ENCODE measurements around the gene ODF4. TPM values are rescaled to one million over a fixed set of nuclear protein-coding genes. Genes with fewer than 3 reads are reported as not detected.
A peak's percentile ranks its signal among the peaks of the same experiment; 100 is the strongest.

Gene ODF4
- total and polyA plus RNA-seq, 10 of the 15 experiments (the other 5 are each of a cell fraction or from before 2014, with no cell fraction given), result not detected

DNA sequence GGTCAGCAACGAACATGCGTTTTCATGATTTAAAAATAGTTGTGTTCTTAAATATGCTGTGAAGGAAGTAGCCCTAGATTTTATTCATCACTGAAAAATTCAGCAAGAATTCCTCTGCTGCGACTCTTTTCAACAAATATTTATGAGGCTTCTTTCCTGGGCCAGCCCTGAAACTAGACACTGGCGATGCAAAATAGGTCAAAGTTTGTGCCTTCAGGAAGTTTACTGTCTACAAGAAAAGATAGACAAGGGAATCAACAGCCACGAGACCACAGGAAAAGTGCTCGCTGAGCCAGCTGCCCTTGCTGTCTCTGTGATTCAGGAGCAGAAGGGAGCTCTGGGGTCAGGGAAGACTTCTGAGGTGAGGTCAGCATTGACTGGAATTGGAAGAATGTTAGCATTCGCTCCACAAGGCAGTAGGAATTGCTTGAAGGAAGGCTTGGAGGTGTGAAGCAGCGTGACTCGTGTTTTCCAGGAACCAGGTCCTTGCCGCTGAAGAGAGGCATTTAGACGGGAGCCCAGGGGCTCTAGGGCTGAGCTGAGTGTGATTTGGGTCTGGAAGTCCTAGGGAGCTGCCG, 45.2 kb downstream of the ODF4 start:
- no peak overlapping the region for H3K9ac ChIP-seq (ENCODE audit: control insufficient read depth, insufficient read depth, low read length)
- peaks cover 38% of the 10 kb centered on the region for H3K79me2 ChIP-seq (ENCODE audit: control insufficient read depth, insufficient read depth, low read length)
- H3K4me3 ChIP-seq, result no peak overlapping the region
- H4K20me1 ChIP-seq (ENCODE audit: control insufficient read depth, insufficient read depth), result peaks cover 6% of the 10 kb centered on the region; the same call in 1 of the 2 replicates
- no peak for FAIRE-seq
- no peak for DNase-seq (ENCODE audit: low read depth, low spot score)
- in situ Hi-C loops (cut with MboI) (no loop called here), intact Hi-C loops (cut with micrococcal nuclease; ENCODE audit: unreplicated experiment) (loop anchor here (10.0 kb wide), 1 partner anchor 360 kb away; the partner anchor contains the start of gene CCDC42)
- no TSS peak for BruUV-seq (replicated peaks)
- ChIA-PET SMC1A (ENCODE audit: uncharacterized antibody, unreplicated experiment) (no interaction called here), POLR2A (interaction anchor here (1.7 kb wide), 1 partner anchor 9 kb away, joined by 5 read pairs; the partner anchor contains the start of gene KRABD2), RAD21 (ENCODE audit: unreplicated experiment) (interaction anchor here (0.5 to 3.1 kb wide), 2 partner anchors 48 to 361 kb away, joined by 3 to 8 read pairs; no protein-coding TSS in a partner anchor), CTCF (interaction anchor here (0.7 to 3.1 kb wide), 3 partner anchors 12 to 514 kb away, joined by 3 to 21 read pairs (median 3); no protein-coding TSS in a partner anchor)
- H3K9me3 ChIP-seq (replicated peaks; ENCODE audit: control insufficient read depth, insufficient read depth, low read length), result no peaks in the 10 kb centered on the region
- WGBS (ENCODE audit: insufficient coverage, insufficient replicate concordance, low lambda C conversion rate, missing lambda C conversion rate), result 89% methylated on average over 12 of the region's 12 CpGs
- H2AFZ ChIP-seq (ENCODE audit: control insufficient read depth, low read depth, low read length), result no peak overlapping the region
- H3K4me2 ChIP-seq (ENCODE audit: control insufficient read depth, insufficient read depth), result peak overlapping the region; percentile 52; the same call in 1 of the 2 replicates
- H3K36me3 ChIP-seq (ENCODE audit: control insufficient read depth in 2 of 2, insufficient read depth in 2 of 2, low read length in 1 of 2), result peaks cover 6 to 11% of the 10 kb centered on the region in 2 experiments
- no peaks in the 10 kb centered on the region; the same call in 1 of the 2 replicates for H3K4me1 ChIP-seq (ENCODE audit: control insufficient read depth, insufficient read depth, low read length)
- no peak for ATAC-seq
- TF ChIP-seq RBBP5 (conservative IDR thresholded peaks at IDR 0.05), result no peak
- no peak for TF ChIP-seq KLF5 (IDR thresholded peaks at IDR 0.05; ENCODE audit: partially characterized antibody)
- TF ChIP-seq YBX1 (IDR thresholded peaks at IDR 0.05), result no peak
- no peak for TF ChIP-seq STAT3 (IDR thresholded peaks at IDR 0.05; ENCODE audit: low read depth, low read length)
- TF ChIP-seq BCLAF1 (IDR thresholded peaks at IDR 0.05), result no peak
- no peak for TF ChIP-seq MAX (IDR thresholded peaks at IDR 0.05; ENCODE audit: low read depth, low read length)
- TF ChIP-seq, protein P1, sequence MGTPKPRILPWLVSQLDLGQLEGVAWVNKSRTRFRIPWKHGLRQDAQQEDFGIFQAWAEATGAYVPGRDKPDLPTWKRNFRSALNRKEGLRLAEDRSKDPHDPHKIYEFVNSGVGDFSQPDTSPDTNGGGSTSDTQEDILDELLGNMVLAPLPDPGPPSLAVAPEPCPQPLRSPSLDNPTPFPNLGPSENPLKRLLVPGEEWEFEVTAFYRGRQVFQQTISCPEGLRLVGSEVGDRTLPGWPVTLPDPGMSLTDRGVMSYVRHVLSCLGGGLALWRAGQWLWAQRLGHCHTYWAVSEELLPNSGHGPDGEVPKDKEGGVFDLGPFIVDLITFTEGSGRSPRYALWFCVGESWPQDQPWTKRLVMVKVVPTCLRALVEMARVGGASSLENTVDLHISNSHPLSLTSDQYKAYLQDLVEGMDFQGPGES (IDR thresholded peaks at IDR 0.05), result no peak
- TF ChIP-seq POLR2AphosphoS5 (IDR thresholded peaks at IDR 0.05; ENCODE audit: low read length), result no peak
- TF ChIP-seq NFYA (IDR thresholded peaks at IDR 0.05; ENCODE audit: borderline replicate concordance, low read depth, low read length), result no peak
- no peak for TF ChIP-seq CEBPB (IDR thresholded peaks at IDR 0.05; ENCODE audit: borderline replicate concordance in 1 of 2, low read depth in 2 of 2, low read length in 2 of 2)
- TF ChIP-seq, protein P2, sequence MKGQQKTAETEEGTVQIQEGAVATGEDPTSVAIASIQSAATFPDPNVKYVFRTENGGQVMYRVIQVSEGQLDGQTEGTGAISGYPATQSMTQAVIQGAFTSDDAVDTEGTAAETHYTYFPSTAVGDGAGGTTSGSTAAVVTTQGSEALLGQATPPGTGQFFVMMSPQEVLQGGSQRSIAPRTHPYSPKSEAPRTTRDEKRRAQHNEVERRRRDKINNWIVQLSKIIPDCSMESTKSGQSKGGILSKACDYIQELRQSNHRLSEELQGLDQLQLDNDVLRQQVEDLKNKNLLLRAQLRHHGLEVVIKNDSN (IDR thresholded peaks at IDR 0.05; ENCODE audit: borderline replicate concordance, extremely low read length, insufficient read depth, low read depth, low read length), result no peak
- TF ChIP-seq ZNF622 (IDR thresholded peaks at IDR 0.05), result no peak
- H3K27me3 ChIP-seq (replicated peaks in 1 of 2; ENCODE audit: control insufficient read depth in 2 of 2, insufficient read depth in 2 of 2, low read length in 1 of 2), result no peaks in the 10 kb centered on the region
- no peak overlapping the region for H3K27ac ChIP-seq (ENCODE audit: control insufficient read depth, insufficient read depth)
